ENCODE data around the gene SGCA.

Gene SGCA

GRCh38 chr17:50134206-50135110, 31.3 kb upstream of the SGCA start:
- DNase-seq (ENCODE audit: low spot score), result peak; percentile 56

GRCh38 chr17:50135316-50136095, 30.3 kb upstream of the SGCA start:
- DNase-seq (ENCODE audit: low spot score), result no peak

GRCh38 chr17:50136096-50136687, 29.6 kb upstream of the SGCA start:
- no peak for DNase-seq (ENCODE audit: low spot score)

- DNase-seq (ENCODE audit: low spot score), result no peak
Observed at GRCh38 chr17:50137042-50137441, 28.8 kb upstream of the SGCA start.

GRCh38 chr17:50139185-50139783, 26.5 kb upstream of the SGCA start:
- DNase-seq (ENCODE audit: low spot score), result no peak

GRCh38 chr17:50139950-50140885, 25.6 kb upstream of the SGCA start:
- DNase-seq (ENCODE audit: low spot score), result peak; percentile 96

GRCh38 chr17:50141026-50141744, 24.6 kb upstream of the SGCA start:
- no peak for DNase-seq (ENCODE audit: low spot score)

GRCh38 chr17:50141745-50142110, 24.1 kb upstream of the SGCA start:
- no peak for DNase-seq (ENCODE audit: low spot score)

- DNase-seq (ENCODE audit: low spot score), result no peak
Observed at GRCh38 chr17:50143461-50144176, 22.2 kb upstream of the SGCA start.

- no peak for DNase-seq (ENCODE audit: low spot score)
Observed at GRCh38 chr17:50144355-50144754, 21.4 kb upstream of the SGCA start.

GRCh38 chr17:50144845-50145531, 20.8 kb upstream of the SGCA start:
- no peak for DNase-seq (ENCODE audit: low spot score)

GRCh38 chr17:50145532-50146229, 20.1 kb upstream of the SGCA start:
- DNase-seq (ENCODE audit: low spot score), result peak; percentile 42

GRCh38 chr17:50146230-50146926, 19.4 kb upstream of the SGCA start:
- DNase-seq (ENCODE audit: low spot score), result peak; percentile 49

GRCh38 chr17:50146927-50147665, 18.7 kb upstream of the SGCA start:
- peak; percentile 52 for DNase-seq (ENCODE audit: low spot score)

- DNase-seq (ENCODE audit: low spot score), result peak; percentile 50
Observed at GRCh38 chr17:50147841-50148225, 18.0 kb upstream of the SGCA start.

GRCh38 chr17:50148226-50149090, 17.3 kb upstream of the SGCA start:
- peak; percentile 75 for DNase-seq (ENCODE audit: low spot score)

GRCh38 chr17:50149091-50149416, 16.8 kb upstream of the SGCA start:
- DNase-seq (ENCODE audit: low spot score), result no peak

Data from D341Med (cell line).